ENCODE results near the gene CCDC7.

DNA sequence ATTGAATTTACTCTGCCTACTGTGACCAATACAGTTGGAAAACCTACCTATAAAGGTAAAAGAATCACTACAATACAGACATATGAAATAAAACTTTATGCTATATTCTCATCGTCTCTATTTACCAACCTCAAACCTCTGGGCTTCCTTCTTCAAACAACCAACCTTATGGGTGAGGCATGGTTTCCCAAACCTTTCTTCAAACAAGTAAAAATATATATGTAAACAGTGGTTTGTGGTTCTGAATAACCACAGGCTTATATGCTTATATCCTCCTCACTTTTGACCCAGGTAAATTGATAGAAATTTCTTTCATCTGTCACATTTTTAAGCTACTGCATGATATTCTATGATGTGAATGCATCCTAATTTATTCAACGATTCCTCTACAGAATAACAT, 408.5 kb downstream of the CCDC7 start:
- TF ChIP-seq MXI1 (IDR thresholded peaks at IDR 0.05; ENCODE audit: low read depth, low read length) (no peak), TAF1 (IDR thresholded peaks at IDR 0.05; ENCODE audit: borderline replicate concordance, low read depth, low read length) (no peak), ELF1 (IDR thresholded peaks at IDR 0.05) (no peak), RXRA (IDR thresholded peaks at IDR 0.05; ENCODE audit: borderline replicate concordance, low read depth) (no peak), GABPA (IDR thresholded peaks at IDR 0.05; ENCODE audit: low read depth) (no peak)
- TF ChIP-seq, protein P1, sequence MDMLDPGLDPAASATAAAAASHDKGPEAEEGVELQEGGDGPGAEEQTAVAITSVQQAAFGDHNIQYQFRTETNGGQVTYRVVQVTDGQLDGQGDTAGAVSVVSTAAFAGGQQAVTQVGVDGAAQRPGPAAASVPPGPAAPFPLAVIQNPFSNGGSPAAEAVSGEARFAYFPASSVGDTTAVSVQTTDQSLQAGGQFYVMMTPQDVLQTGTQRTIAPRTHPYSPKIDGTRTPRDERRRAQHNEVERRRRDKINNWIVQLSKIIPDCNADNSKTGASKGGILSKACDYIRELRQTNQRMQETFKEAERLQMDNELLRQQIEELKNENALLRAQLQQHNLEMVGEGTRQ (IDR thresholded peaks at IDR 0.05; ENCODE audit: borderline replicate concordance, low read depth, low read length) = no peak

Measured in SK-N-SH (cell line).